Immature natural killer cell (primary cell): Measurements from ENCODE around the gene TEX261. TPM values are rescaled to one million over a fixed set of nuclear protein-coding genes. Genes with fewer than 3 reads are reported as not detected.
"Not testable (repeated sequence)": the region's sequence is repeated elsewhere in the genome, so short reads cannot be mapped to it uniquely, and the experiment has no call there.

ENCODE experiments used
- DNase-seq, 3 donors: peaks; one replicate each; pipeline ENCODE4 v3.0.0; 2022; ENCODE audit warnings: mixed read lengths in 1 of 3
- H3K27ac Mint-ChIP-seq, 6 donors: one replicate each; pipeline ENCODE4 v1.8.0; 2020; ENCODE audit warnings: mixed read lengths in 6 of 6, mild to moderate bottlenecking in 5 of 6, inconsistent platforms in 4 of 6, moderate library complexity in 3 of 6
- H3K27me3 Mint-ChIP-seq, 3 donors: one replicate each; pipeline ENCODE4 v1.8.0; 2020 to 2021; ENCODE audit warnings: low read depth in 3 of 3, mild to moderate bottlenecking in 3 of 3, mixed read lengths in 3 of 3, moderate library complexity in 3 of 3, inconsistent platforms in 1 of 3
- H3K36me3 Mint-ChIP-seq, 3 donors: one replicate each; pipeline ENCODE4 v1.8.0; 2020; ENCODE audit warnings: mixed read lengths in 3 of 3, inconsistent platforms in 2 of 3, mild to moderate bottlenecking in 2 of 3
- H3K4me1 Mint-ChIP-seq, 2 donors: one replicate each; pipeline ENCODE4 v1.8.0; 2020; ENCODE audit warnings: inconsistent platforms in 2 of 2, mild to moderate bottlenecking in 2 of 2, mixed read lengths in 2 of 2, moderate library complexity in 1 of 2
- H3K4me3 Mint-ChIP-seq, 5 donors: one replicate each; pipeline ENCODE4 v1.8.0; 2020; ENCODE audit warnings: mild to moderate bottlenecking in 5 of 5, mixed read lengths in 5 of 5, inconsistent platforms in 3 of 5, moderate library complexity in 3 of 5
- H3K9me3 Mint-ChIP-seq, 6 donors: one replicate each; pipeline ENCODE4 v1.8.0; 2020; ENCODE audit warnings: mild to moderate bottlenecking in 6 of 6, mixed read lengths in 6 of 6, inconsistent platforms in 4 of 6, moderate library complexity in 3 of 6
- polyA plus RNA-seq, 3 donors: library from polyadenylated mRNA; unstranded; fragments of 300-500 nt; fragmentation: Illumina TruSeq; gene quantifications; one replicate each; pipeline ENCODE4 v1.2.3, GENCODE V29; 2021

TEX261 gene
- polyA plus RNA-seq, 3 donors from 2014 or later: 25.8 to 44.7 (median 41.9) TPM

DNA sequence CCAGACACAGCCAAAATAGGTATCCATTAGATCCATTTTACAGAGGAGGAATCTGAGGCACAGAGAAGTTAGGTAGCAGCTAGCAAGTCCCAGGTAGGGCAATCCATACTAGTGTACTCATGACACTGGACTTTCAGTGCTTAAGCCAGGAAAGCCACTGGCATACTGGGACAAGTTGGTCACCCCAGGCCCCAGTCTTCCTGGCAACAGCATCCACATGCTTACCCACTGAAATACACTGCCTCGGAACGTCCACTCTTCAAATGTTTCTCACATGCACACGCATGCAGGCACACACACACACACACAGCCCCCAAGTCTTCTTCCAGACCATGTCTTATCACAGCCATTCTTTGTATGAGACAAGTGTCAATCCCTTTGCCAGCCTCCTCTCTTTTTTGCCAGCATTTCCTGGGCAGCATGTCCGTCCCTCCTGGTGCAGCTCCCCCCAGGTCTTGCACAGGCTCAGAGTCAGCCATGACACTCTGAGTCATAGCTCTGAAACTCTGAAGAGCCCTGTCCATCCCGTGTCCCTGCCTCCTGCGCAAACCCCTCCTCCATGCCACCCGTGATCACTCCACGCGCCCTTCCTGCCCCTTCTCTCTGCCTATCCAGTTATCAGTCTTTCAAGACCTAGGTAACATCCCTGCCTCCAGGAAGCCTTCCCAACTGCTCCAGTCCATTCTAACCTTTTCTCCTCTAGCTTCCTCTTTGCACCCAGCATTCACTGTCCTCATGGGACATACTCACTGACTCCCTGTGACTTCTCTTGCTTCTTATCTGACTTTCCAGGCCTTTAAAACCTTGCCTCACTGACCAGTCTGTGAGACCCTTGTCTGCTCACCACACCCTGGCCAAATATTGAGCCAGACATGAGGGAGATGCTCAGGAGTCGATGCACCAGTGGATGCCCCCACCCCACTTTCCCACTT lies 10.9 kb upstream of the TEX261 start:
- Mint-ChIP-seq H3K9me3 (peaks cover 0 to 4% (median 0%) of the 10 kb centered on the region in 6 donors), H3K4me3 (no peak overlapping the region), H3K4me1 (peaks cover 8 to 9% of the 10 kb centered on the region in 2 donors), H3K36me3 (no peaks in the 10 kb centered on the region), H3K27ac (no peak overlapping the region), H3K27me3 (peaks cover 6 to 9% (median 6%) of the 10 kb centered on the region in 3 donors)
- no peak for DNase-seq

DNA sequence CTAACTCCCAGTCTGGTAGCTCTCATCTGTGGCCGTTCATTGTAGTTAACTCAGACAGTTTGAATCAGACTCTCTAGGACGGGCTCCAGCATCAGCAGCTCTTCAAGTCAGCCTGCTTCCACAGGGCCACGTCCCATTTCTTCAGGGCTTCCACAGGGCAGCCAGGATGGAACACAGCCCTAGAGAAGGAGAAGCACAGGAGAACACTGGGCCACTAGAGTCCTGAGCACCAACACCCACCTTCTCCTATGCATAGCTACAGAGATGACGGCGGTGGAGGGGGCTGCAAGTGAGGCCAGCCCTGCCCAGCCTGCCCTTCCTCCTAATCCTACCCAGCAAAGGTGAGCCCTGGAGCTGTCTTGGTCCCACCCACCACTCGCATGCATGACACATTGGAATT lies 10.2 kb upstream of the TEX261 start:
- no peak overlapping the region for H3K27ac Mint-ChIP-seq
- peaks cover 3 to 10% (median 5%) of the 10 kb centered on the region in 3 donors for H3K27me3 Mint-ChIP-seq
- H3K36me3 Mint-ChIP-seq: no peaks in the 10 kb centered on the region

DNA sequence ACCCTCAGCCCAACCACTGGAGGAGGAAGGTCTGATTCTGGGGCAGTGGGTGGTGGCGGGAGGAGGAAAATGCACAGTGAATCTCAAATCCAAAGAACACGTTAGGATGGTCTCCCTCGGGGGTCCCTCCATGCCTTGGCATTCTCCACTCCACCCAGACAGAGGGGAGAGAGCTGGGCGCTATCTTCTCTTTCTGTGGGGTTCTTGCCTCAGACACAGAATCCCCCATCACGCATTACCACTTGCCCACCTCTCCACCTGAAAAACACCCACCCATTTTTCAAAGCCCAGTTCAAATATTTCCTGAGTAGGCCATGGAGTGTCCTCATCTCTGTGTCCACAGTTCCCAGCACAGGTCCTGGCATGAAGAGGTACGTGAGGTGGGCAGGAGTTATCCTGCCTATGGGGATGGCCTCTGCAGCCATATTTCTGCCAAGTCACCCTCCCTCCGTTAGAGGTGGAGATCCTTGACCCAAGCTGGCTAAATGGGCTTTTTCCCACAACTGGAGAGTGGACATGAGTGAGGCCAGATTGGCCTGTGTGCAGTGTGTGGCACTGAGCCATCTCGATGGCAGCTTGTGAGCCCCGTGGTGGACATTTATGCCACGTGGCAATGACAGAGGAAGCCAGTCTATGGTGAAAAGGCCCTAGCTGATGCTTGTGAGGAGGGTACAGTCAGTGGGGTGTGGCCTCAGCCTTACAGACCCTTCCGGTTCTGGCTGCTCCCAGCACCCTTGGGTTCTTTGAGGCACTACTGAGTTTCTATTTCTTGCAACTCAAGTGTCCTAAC lies 9.5 kb upstream of the TEX261 start:
- no peaks in the 10 kb centered on the region for H3K36me3 Mint-ChIP-seq
- H3K27me3 Mint-ChIP-seq: peaks cover 3 to 10% (median 4%) of the 10 kb centered on the region in 3 donors
- no peak overlapping the region for H3K4me3 Mint-ChIP-seq
- no peaks in the 10 kb centered on the region for H3K9me3 Mint-ChIP-seq
- DNase-seq: no peak
- peaks cover 9 to 13% of the 10 kb centered on the region in 2 donors for H3K4me1 Mint-ChIP-seq
- no peak overlapping the region for H3K27ac Mint-ChIP-seq

More for the DNA sequence above, 10.2 kb upstream of the TEX261 start:
- peaks cover 9 to 13% of the 10 kb centered on the region in 2 donors for H3K4me1 Mint-ChIP-seq
- H3K9me3 Mint-ChIP-seq: peaks cover 0 to under 1% (median 0%) of the 10 kb centered on the region in 6 donors
- no peak overlapping the region for H3K4me3 Mint-ChIP-seq
- no peak for DNase-seq

DNA sequence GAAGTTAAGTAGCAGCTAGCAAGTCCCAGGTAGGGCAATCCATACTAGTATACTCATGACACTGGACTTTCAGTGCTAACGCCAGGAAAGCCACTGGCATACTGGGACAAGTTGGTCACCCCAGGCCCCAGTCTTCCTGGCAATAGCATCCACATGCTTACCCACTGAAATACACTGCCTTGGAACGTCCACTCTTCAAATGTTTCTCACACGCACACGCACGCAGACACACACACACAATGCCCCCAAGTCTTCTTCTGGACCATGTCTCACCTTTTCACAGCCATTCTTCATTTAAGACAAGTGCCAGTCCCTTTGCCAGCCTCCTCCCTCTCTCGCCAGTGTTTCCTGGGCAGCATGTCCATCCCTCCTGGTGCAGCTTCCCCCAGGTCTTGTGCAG lies 8.7 kb upstream of the TEX261 start:
- Mint-ChIP-seq H3K4me1 (peaks cover 11 to 13% of the 10 kb centered on the region in 2 donors), H3K36me3 (no peaks in the 10 kb centered on the region), H3K27me3 (peaks cover 2 to 9% (median 3%) of the 10 kb centered on the region in 3 donors), H3K27ac (no peak overlapping the region), H3K9me3 (no peaks in the 10 kb centered on the region), H3K4me3 (no peak overlapping the region)
- no peak for DNase-seq

DNA sequence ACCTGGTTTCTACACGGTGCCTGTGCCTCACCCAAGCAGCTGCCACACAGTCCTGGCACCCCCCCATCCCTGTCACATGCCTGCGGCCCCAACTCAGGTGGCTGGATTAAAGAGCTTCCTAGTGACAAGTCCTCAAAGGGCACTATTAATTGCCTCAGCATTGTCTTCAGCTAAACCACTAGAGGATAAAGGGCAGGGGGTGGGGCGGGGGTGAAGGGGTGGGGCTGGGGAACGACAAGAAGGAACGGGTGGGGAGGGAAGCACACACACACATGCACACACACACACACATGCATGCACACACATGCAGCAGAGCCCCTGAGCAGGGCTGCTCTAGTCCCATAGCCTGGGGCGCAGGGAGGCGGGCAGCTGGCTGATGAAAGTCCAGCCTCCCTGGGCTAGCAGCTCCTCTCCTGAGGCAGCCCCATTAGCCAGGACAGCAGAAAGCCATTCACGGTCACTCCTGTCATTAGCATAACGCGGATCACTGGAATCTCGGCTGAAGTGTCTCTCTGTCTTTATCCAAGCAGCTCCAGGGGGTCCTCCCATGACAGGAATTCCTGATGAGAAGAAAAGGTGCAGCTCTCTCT lies 7.4 kb upstream of the TEX261 start:
- H3K4me3 Mint-ChIP-seq: no peak overlapping the region
- H3K27ac Mint-ChIP-seq: no peak overlapping the region
- H3K9me3 Mint-ChIP-seq: no peaks in the 10 kb centered on the region
- peaks cover 2 to 6% (median 2%) of the 10 kb centered on the region in 3 donors for H3K27me3 Mint-ChIP-seq
- no peaks in the 10 kb centered on the region for H3K36me3 Mint-ChIP-seq
- DNase-seq: no peak
- peaks cover 11 to 13% of the 10 kb centered on the region in 2 donors for H3K4me1 Mint-ChIP-seq

DNA sequence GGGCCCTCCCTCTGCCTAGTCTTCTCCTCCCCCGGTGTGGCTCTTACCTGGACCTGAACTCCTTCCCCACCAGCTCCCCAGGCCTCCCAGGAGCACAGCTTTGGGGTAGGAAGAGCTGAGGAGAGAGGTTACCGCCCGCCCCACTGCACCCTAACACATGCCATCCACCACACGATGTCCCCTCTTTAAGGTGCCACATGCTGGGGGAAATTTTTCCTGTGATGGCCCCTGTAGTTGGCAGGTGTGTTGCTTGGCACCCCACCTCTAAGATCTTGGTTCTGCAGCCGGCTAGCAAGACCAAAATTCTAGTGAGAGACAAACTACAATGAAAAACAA lies 6.9 kb upstream of the TEX261 start:
- DNase-seq: no peak
- Mint-ChIP-seq H3K27me3 (peaks cover 2 to 6% (median 2%) of the 10 kb centered on the region in 3 donors), H3K9me3 (no peaks in the 10 kb centered on the region), H3K27ac (no peak overlapping the region), H3K4me3 (no peak overlapping the region), H3K36me3 (no peaks in the 10 kb centered on the region), H3K4me1 (peaks cover 11 to 13% of the 10 kb centered on the region in 2 donors)

DNA sequence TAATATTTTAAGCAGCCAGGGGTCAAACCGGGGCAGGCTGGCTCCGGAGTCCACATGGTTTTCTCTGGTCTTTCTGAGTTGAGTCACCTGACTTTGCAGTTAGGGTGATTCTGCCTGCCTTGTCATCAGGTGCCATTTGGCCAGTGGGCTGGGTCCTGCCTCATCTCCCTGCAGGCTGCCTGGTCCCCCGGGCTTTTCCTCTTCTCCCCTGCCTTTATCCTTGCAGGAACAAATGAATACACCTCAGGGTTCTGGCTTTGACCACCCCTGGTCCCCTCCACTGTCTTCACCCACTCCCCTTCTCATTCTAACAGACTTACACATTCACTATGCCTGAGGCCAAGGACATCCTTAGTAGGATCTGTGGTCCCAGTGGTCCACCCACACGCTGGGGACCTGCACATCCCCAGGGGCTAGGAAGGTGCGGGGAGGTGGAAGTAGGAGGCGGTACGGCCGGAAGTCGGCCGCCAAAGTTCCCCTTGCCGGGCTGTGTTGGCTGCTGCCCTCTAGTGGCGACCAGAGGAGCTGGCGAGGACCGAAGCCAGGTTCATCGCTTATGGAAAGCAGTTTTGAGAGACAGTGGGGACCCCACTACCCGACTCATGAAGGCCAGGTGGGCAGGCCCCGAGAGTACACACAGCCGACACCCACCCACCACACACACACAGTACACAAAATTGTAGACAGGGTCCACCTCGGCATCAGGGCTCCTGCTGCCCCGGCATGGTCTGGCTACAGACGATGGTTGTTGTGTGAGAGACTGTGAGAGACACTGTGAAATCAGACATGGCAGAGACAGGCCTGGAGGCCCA lies 6.3 kb upstream of the TEX261 start:
- H3K27ac Mint-ChIP-seq: peak overlapping the region in 5 of 6 donors; percentile 34 to 64 (median 52)
- no peaks in the 10 kb centered on the region for H3K9me3 Mint-ChIP-seq

DNA sequence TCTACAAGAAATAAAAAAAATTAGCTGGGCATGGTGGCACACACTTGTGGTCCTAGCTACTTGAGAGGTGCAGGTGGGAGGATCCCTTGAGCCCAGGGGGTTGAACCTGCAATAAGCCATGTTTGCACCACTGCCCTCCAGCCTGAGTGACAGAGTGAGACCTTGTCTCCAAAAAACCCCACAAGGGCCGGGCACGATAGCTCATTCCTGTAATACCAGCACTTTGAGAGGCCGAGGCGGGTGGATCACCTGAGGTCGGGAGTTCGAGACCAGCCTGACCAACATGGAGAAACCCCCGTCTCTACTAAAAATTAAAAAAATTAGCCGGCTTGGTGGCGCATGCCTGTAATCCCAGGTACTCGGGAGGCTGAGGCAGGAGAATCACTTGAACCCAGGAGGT lies 5.3 kb upstream of the TEX261 start:
- peaks cover 18 to 21% of the 10 kb centered on the region in 2 donors for H3K4me1 Mint-ChIP-seq
- not testable (repeated sequence) for DNase-seq, H3K4me3 Mint-ChIP-seq, H3K27ac Mint-ChIP-seq, H3K36me3 Mint-ChIP-seq, H3K9me3 Mint-ChIP-seq, H3K27me3 Mint-ChIP-seq

More for the DNA sequence above, 6.3 kb upstream of the TEX261 start:
- Mint-ChIP-seq H3K27me3 (peaks cover 2 to 6% (median 2%) of the 10 kb centered on the region in 3 donors), H3K36me3 (no peaks in the 10 kb centered on the region), H3K4me1 (peaks cover 11 to 14% of the 10 kb centered on the region in 2 donors), H3K4me3 (peak overlapping the region; percentile 33 to 80 (median 70))
- DNase-seq: peak; percentile 74 to 78 (median 78)

DNA sequence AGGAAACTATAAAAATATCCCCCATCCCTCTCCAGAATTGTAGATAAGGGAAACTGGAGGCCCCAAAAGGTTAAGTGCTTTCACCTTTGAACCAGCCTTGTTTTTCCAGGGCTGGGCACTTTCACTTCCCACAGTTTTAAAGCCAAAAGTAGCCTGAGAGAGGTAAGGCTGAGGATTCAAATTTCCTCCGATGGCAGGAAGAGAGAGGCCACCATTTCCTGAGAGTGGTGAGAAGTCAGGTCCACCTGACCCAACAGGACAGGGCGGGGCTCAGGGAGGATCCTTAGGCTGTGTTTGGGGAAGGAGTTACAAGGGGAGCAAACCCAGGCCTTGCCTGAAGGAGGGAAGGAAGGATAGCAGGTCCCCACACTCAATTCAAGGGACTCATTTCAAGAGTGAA lies 4.7 kb upstream of the TEX261 start:
- no peak overlapping the region for H3K4me3 Mint-ChIP-seq
- H3K9me3 Mint-ChIP-seq: no peaks in the 10 kb centered on the region
- H3K27me3 Mint-ChIP-seq: peaks cover under 1 to 5% (median 4%) of the 10 kb centered on the region in 3 donors
- no peaks in the 10 kb centered on the region for H3K36me3 Mint-ChIP-seq
- no peak for DNase-seq
- peaks cover 18 to 21% of the 10 kb centered on the region in 2 donors for H3K4me1 Mint-ChIP-seq
- H3K27ac Mint-ChIP-seq: no peak overlapping the region

DNA sequence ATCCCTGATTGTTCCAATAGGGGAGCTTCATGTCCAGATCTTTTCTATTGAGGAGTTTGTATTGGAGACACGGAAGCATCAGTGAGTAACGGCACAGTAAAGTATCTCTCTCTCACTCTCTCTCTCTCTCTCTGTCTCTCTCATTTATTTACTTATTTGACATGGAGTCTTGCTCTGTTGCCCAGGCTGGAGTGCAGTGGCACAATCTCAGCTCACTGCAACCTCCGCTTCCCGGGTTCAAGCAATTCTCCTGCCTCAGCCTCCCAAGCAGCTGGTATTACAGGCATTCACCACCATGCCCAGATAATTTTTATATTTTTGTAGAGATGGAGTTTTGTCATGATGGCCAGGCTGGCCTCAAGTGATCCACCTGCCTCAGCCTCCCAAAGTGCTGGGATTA lies 4.2 kb upstream of the TEX261 start:
- H3K27ac Mint-ChIP-seq, H3K27me3 Mint-ChIP-seq, DNase-seq, H3K36me3 Mint-ChIP-seq, H3K9me3 Mint-ChIP-seq, H3K4me3 Mint-ChIP-seq: not testable (repeated sequence)
- H3K4me1 Mint-ChIP-seq: peaks cover 22 to 25% of the 10 kb centered on the region in 2 donors

DNA sequence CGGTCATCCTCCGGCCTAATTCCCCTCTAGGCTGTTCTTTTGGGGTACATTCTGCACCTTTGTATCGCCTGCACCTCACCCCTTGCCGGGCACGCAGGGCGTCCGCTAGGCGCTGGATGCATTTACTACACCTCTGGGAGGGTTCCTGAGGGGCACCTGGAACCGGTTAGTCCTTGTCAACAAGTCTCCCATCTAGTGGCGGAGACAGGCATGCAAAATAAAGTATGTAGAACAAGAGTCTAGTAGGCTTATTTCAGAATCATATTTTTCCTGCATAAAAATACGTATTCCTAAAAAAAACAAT lies 705 bp upstream of the TEX261 start:
- peaks cover 2 to 6% (median 6%) of the 10 kb centered on the region in 3 donors for H3K27me3 Mint-ChIP-seq
- peaks cover 0 to 2% (median 0%) of the 10 kb centered on the region in 6 donors for H3K9me3 Mint-ChIP-seq
- H3K4me1 Mint-ChIP-seq: peaks cover 33 to 42% of the 10 kb centered on the region in 2 donors
- H3K4me3 Mint-ChIP-seq: peak overlapping the region; percentile 90 to 93 (median 93)
- peak; percentile 41 to 47 (median 41) for DNase-seq
- H3K27ac Mint-ChIP-seq: peak overlapping the region; percentile 75 to 88 (median 84)
- H3K36me3 Mint-ChIP-seq: peaks cover 3 to 4% (median 4%) of the 10 kb centered on the region in 3 donors

DNA sequence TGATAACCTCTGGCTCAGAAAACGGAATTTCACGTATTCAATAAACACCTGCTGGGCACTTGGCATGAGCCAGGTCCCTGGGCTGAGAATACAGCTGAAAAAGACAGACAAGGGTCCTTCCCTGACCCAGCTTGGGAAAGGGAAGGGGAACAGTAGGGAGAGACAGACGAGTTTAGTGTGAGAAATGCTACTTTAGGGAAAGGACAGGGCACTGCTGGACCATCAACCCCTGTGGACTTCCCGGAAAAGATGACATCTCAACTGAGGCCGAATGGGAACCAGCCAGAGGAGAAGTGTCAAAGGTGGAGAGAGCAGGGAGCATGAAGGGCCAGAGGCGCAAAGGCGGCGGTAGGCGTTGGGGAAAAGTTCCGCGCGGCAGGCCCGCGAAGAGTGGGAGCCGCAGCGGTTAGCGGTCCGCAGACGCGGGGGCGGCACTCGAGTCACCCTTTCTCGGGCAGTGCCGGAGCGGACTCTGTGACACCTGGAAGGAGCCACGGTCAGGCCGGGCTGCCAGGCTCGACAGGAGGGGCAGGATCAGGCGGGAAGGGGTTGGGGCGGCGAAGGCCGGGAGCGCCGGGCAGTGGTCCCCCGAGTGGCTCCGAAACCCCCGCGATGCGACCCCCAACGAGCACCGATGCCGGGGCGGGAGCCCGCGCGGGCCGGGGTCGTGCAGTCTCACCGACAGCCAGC lies 519 bp downstream of the TEX261 start:
- Mint-ChIP-seq H3K27me3 (peaks cover 2 to 6% (median 2%) of the 10 kb centered on the region in 3 donors), H3K36me3 (peaks cover 3 to 5% (median 4%) of the 10 kb centered on the region in 3 donors), H3K27ac (peak overlapping the region; percentile 94 to 99 (median 97)), H3K4me1 (peaks cover 34 to 40% of the 10 kb centered on the region in 2 donors), H3K4me3 (peak overlapping the region; percentile 97 to 99 (median 98)), H3K9me3 (peaks cover 0 to 2% (median 0%) of the 10 kb centered on the region in 6 donors)
- peak in 1 of 3 donors; percentile 46 for DNase-seq
